22Rv1 (cell line): ENCODE data around the gene COX5A.

Source experiments
- CTCF ChIP-seq: fragments of 450-650 bp; IDR thresholded peaks from 2 replicates; pipeline ENCODE4 v1.5.1; 2017; ENCODE audit warnings: mild to moderate bottlenecking
- ZFX ChIP-seq: fragments of 450-650 bp; IDR thresholded peaks from 2 replicates; pipeline ENCODE4 v1.6.1; 2017; ENCODE audit warnings: antibody characterized with exemption, borderline replicate concordance

GRCh38 chr15:74978077-74978476 is 40.2 kb upstream of the COX5A start:
- TF ChIP-seq CTCF (no peak), ZFX (no peak)
